GM19023 (cell line): Measurements from ENCODE around the gene ZNF678.
"Not testable (repeated sequence)": the region's sequence is repeated elsewhere in the genome, so short reads cannot be mapped to it uniquely, and the experiment has no call there.

ENCODE experiments used
- ATAC-seq: cut with Tn5 transposase; IDR thresholded peaks from one replicate; pipeline ENCODE4 v1.9.1; 2021; ENCODE audit warnings: mild to moderate bottlenecking, moderate library complexity; ENCODE audit not compliant: unreplicated experiment

The ZNF678 gene

DNA sequence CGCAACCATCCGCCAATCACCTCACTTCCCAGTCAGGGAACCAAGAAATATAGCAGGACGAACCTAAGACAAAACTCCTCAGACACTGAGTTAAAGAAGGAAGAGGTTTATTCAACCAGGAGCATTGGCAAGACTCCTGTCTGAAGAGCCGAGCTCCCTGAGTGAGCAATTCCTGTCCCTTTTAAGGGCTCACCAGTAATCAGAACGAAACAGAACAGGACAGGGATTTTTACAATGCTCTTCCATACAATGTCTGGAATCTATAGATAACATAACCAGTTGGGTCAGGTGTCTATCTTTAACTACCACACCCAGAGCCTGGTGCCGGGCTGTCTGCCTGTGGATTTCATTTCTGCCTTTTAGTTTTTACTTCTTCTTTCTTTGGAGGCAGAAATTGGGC, 32.9 kb downstream of the ZNF678 start:
- ATAC-seq: not testable (repeated sequence)

- no peak for ATAC-seq
These were observed 40.0 kb downstream of the ZNF678 start for GRCh38 chr1:227603327-227603726.

DNA sequence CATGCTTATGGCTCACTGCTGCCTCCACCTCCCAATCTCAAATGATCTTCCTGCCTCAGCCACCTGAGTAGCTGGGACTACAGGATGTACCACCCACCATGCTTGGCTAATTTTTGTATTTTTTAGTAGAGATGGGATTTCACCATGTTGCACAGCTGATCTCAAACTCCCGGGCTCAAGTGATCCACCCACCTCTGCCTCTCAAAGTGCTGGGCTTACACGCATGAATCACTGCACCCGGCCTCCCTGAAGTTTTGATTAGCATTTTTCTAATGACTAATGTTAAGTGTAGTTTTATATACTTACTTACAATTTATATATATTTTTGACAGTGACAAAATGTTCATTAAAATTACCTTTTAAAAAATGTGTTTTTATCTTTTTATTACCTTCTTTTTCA, 41.1 kb downstream of the ZNF678 start:
- ATAC-seq: no peak

DNA sequence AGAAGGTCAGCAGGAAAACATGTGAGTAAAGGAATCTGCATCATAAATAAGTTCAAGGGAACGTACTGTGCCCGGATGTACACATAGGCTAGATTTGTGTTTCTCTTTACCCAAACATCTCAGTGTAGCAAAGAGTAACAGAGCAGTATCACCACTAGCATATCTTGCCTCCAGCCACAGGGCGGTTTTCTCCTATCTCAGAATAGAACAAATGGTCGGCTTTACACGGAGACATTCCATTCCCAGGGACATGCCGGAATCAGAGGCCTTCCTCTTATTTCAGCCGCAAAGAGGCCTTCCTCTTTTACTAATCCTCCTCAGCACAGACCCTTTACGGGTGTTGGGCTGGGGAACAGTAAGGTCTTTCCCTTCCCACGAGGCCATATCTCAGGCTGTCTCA, 42.9 kb downstream of the ZNF678 start:
- not testable (repeated sequence) for ATAC-seq

GRCh38 chr1:227607336-227607898, 44.1 kb downstream of the ZNF678 start:
- ATAC-seq: no peak

- ATAC-seq: no peak
These were observed 49.3 kb downstream of the ZNF678 start for GRCh38 chr1:227612658-227613057.

DNA sequence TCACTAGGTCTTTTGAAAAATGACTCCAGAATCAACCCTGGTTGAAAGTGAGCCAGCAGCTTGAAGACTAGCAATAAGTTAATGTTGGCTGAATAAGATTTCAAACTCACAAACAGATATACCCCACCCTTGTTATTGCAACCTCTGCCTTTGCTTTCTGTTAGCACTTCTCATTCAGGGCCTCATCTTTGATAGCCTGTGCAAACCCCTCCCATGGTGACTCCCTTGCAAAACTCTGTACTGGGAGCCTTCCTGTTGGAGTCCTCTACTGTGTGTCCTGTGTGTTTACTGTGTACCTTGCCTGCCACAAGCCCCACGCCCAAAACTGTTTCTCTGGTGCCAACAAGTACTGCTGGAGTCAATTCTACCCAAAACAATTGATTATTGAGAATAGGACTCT, 50.2 kb downstream of the ZNF678 start:
- no peak for ATAC-seq

DNA sequence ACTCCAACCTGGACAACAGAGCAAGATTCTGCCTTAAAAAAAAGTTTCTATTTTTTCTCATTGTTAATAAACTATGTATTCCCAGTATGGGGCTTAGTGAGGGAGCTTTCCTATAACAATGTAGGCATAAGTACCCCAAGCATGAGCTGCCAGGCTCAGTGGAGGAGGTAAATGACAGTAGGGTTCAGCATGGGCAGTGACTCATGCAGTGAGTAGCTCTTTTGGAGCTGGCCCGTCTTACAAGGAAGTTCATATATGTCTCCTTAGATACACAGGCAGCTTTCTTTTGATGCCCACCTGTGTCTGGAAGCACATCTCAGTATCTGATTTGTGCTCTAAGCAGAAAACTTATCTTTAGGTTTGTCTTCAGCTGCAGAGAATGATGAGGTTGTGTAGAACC, 57.9 kb downstream of the ZNF678 start:
- no peak for ATAC-seq

DNA sequence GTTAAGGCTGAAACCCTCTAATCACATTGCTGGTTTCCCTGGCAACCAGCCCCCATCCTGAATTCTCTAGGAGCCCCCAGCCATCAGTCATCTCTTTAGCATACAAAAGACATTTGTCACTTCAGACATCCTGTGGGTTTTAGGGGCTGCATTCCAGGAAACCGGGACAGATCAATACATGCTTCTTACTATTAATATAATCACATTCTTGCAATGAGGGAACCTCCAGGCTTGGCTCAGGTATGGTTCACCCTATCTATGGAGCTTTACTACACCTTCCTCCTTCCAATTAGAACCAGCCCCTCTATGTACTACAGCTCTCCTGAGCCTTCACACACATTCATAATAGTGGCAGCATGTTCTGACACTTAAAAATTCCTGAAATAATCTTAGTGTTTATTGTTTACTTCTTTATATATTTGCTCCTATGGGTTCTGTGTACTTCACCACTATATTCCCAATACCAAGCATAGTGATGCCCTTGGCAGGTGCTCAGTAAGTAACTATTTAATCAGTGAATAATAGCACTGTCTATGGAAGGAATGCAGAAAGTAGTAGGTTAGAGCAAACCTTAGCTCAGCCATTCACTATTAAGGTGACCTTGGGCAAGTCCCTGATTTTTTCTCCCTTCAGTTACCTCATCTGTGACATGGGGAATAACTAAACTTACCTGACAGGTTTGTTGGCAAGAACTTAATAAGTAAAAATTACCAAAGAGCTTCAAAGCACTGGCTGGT, 59.6 kb downstream of the ZNF678 start:
- no peak for ATAC-seq

GRCh38 chr1:227632325-227632724, 69.0 kb downstream of the ZNF678 start:
- ATAC-seq: no peak

- ATAC-seq: no peak
These were observed 72.2 kb downstream of the ZNF678 start for GRCh38 chr1:227635596-227635995.

- no peak for ATAC-seq
These were observed 91.1 kb downstream of the ZNF678 start for GRCh38 chr1:227654431-227654830.

DNA sequence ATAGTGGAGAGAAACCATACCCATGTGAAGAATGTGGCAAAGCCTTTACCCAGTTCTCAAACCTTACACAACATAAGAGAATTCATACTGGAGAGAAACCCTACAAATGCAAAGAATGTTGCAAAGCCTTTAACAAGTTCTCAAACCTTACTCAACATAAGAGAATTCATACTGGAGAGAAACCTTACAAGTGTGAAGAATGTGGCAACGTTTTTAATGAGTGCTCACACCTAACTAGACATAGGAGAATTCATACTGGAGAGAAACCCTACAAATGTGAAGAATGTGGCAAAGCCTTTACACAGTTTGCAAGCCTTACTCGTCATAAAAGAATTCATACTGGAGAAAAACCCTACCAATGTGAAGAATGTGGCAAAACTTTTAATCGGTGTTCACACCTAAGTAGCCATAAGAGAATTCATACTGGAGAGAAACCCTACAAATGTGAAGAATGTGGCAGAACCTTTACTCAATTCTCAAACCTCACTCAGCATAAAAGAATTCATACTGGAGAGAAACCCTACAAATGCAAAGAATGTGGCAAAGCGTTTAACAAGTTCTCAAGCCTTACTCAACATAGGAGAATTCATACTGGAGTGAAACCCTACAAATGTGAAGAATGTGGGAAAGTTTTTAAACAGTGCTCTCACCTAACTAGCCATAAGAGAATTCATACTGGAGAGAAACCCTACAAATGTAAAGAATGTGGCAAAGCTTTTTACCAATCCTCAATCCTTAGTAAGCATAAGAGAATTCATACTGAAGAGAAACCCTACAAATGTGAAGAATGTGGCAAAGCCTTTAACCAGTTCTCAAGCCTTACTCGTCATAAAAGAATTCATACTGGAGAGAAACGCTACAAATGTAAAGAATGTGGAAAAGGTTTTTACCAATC, 91.7 kb downstream of the ZNF678 start:
- ATAC-seq: no peak

- no peak for ATAC-seq
These were observed 98.1 kb downstream of the ZNF678 start for GRCh38 chr1:227661495-227661894.

GRCh38 chr1:227662933-227663332, 99.6 kb downstream of the ZNF678 start:
- no peak for ATAC-seq

DNA sequence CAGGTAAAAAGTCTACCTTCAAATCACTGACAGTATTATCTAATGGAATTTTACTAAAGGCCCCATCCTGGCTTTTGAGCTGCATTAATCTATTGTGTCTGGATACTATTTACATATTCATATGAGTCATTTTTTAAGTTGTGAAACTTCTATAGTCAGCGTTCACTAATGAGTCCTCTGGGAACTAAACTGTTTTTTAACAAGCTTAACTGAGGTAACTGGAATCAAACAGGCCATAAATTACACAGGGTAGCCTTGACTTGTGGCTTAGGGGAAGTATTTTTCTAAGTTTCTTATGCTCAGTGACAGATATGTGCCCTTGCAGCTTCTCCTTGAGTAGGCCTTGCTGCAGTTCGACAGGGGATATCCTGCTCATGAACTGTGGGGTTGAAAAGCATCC, 102.9 kb downstream of the ZNF678 start:
- no peak for ATAC-seq

DNA sequence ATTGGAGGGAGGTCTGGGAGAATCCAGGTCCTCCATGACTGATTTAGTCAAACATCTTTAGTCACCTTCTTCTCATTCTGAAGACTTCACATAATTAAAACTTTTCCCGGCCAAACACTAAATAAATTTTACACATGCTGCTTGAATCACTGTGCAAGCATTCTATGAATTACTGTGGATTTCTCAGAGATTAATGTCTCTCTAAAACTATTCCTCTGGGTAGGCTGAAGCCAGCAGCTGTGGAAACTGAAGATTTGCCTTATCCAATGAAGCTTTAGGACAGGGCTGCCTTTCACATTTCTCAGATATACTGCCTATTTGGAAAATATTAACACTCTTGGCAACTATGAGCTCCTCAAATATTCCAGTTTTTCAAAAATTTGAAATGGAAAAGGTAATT, 110.1 kb downstream of the ZNF678 start:
- ATAC-seq: no peak

GRCh38 chr1:227685807-227686206, 122.5 kb downstream of the ZNF678 start:
- ATAC-seq: no peak

DNA sequence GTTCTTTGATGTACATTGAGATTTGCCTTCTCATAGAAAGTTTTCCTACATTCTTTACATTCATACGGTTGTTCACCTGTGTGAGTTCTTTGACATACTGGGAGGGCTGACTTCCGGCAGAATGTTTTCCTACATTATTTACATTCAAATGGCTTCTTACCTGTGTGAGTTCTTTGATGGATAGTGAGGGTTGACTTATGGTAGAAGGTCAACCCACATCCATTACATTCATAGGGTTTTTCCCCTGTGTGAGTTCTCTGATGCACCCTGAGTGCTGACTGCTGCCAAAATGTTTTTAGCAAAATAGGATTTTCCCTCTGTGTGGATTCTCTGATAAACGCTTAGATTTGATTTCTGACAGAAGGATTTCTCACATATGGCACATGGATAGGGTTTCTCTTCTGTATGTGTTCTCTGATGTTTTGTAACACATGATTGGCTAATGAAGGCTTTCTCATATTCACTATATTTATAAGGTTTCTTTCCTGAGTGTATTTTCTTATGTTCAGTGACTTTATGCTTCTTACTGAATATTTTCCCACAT, 134.0 kb downstream of the ZNF678 start:
- ATAC-seq: no peak

- not testable (repeated sequence) for ATAC-seq
These were observed 138.3 kb downstream of the ZNF678 start for GRCh38 chr1:227701631-227702030.

DNA sequence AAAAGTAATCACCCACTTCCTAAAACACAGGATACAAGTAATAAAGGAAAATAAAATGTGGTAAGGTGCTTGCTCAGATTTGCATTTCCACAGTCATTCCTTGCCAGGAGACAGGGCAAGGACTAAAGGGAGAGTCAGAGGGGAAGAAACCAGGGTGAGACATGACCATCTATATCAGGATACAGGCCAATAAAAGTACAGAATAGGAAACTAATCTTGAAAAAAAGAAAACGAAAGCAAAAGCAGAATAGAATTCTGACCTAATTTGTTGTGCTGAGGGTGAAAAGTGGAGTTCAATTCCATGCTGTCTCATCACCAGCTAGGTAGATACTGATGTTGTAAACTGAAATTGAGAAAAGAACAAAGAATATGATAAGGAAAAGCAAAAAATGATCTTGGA, 144.5 kb downstream of the ZNF678 start:
- ATAC-seq: no peak

DNA sequence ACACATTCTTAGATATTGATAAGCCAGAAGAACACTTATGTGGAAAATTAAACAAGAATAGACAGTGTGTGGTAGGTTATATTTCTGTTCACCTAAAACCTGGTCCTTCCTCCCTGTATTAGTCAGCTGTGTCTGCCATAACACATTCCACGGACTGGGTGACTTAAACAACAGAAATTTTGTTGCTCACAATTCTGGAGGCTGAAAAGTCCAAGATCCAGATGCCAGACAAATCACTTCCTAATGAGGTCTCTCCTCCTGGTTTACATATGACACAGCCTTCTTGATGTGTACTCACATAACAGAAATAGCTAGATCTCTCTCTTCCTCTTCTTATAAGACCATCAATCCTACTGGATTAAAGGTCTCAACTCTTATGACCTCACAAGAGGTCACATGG, 146.1 kb downstream of the ZNF678 start:
- ATAC-seq: no peak
